Measurements from ENCODE around the gene LTK.

Gene LTK

GRCh38 chr15:41513506-41514227 lies at the start of gene LTK:
LTK (minus strand) TSS chr15:41513827; CDS start chr15:41513709, 118 bp downstream.
- no peak for DNase-seq

- DNase-seq = no peak
Observed at GRCh38 chr15:41562784-41563198, 49.2 kb upstream of the LTK start.

- DNase-seq = no peak
Observed at GRCh38 chr15:41562244-41562643, 48.6 kb upstream of the LTK start.

- no peak for DNase-seq
Observed at GRCh38 chr15:41561777-41562145, 48.1 kb upstream of the LTK start.

- no peak for DNase-seq
Observed at GRCh38 chr15:41561104-41561776, 47.6 kb upstream of the LTK start.

- DNase-seq = no peak
Observed at GRCh38 chr15:41560572-41560874, 46.9 kb upstream of the LTK start.

- no peak for DNase-seq
Observed at GRCh38 chr15:41559239-41559782, 45.7 kb upstream of the LTK start.

- DNase-seq = no peak
Observed at GRCh38 chr15:41558400-41559238, 45.0 kb upstream of the LTK start, which contains the start of gene TYRO3. TYRO3 (plus strand) TSS chr15:41559212; CDS start chr15:41559258, 46 bp downstream.

GRCh38 chr15:41557673-41558399 lies 44.2 kb upstream of the LTK start:
- DNase-seq = no peak

GRCh38 chr15:41556677-41557076 lies 43.0 kb upstream of the LTK start:
- DNase-seq = no peak

GRCh38 chr15:41554915-41555314 lies 41.3 kb upstream of the LTK start:
- DNase-seq = no peak

GRCh38 chr15:41554343-41554742 lies 40.7 kb upstream of the LTK start:
- DNase-seq = no peak

GRCh38 chr15:41553731-41554130 lies 40.1 kb upstream of the LTK start:
- DNase-seq = no peak

- DNase-seq = no peak
Observed at GRCh38 chr15:41550066-41550775, 36.6 kb upstream of the LTK start.

- DNase-seq = no peak
Observed at GRCh38 chr15:41546851-41547786, 33.5 kb upstream of the LTK start.

- DNase-seq = no peak
Observed at GRCh38 chr15:41545218-41545617, 31.6 kb upstream of the LTK start.

GRCh38 chr15:41544650-41545015 lies 31.0 kb upstream of the LTK start:
- no peak for DNase-seq

GRCh38 chr15:41543521-41543870 lies 29.9 kb upstream of the LTK start:
- DNase-seq = no peak

- DNase-seq = no peak
Observed at GRCh38 chr15:41536866-41537265, 23.2 kb upstream of the LTK start.

- no peak for DNase-seq
Observed at GRCh38 chr15:41535544-41535943, 21.9 kb upstream of the LTK start.

- DNase-seq = no peak
Observed at GRCh38 chr15:41530363-41530956, 16.8 kb upstream of the LTK start.
